Measurements from ENCODE around the gene WSCD1. TPM values are rescaled to one million over a fixed set of nuclear protein-coding genes. Genes with fewer than 3 reads are reported as not detected.

WSCD1 gene
- total RNA-seq, 4 donors from 2014 or later, result 0.16 to 4.2 (median 3.0) TPM

- no peak for TF ChIP-seq CTCF (IDR thresholded peaks at IDR 0.05; ENCODE audit: low read depth)
Measured at GRCh38 chr17:6028294-6028693, 41.9 kb upstream of the WSCD1 start.

- TF ChIP-seq CTCF (IDR thresholded peaks at IDR 0.05; ENCODE audit: low read depth), result no peak
Measured at GRCh38 chr17:6035801-6036394, 34.3 kb upstream of the WSCD1 start.

GRCh38 chr17:6040504-6040903 lies 29.7 kb upstream of the WSCD1 start:
- no peak for TF ChIP-seq CTCF (IDR thresholded peaks at IDR 0.05; ENCODE audit: low read depth)

- no peak for TF ChIP-seq CTCF (IDR thresholded peaks at IDR 0.05; ENCODE audit: low read depth)
Measured at GRCh38 chr17:6041246-6041645, 28.9 kb upstream of the WSCD1 start.

- no peak for TF ChIP-seq CTCF (IDR thresholded peaks at IDR 0.05; ENCODE audit: low read depth)
Measured at GRCh38 chr17:6043405-6043804, 26.8 kb upstream of the WSCD1 start.

GRCh38 chr17:6044261-6044660 lies 25.9 kb upstream of the WSCD1 start:
- TF ChIP-seq CTCF (IDR thresholded peaks at IDR 0.05; ENCODE audit: low read depth), result no peak

- TF ChIP-seq CTCF (IDR thresholded peaks at IDR 0.05; ENCODE audit: low read depth), result no peak
Measured at GRCh38 chr17:6045621-6046357, 24.4 kb upstream of the WSCD1 start.

All from subcutaneous adipose tissue (tissue), 4 donors.